LHCN-M2 (cell line): ENCODE results near the gene CT45A3. TPM values are rescaled to one million over a fixed set of nuclear protein-coding genes. Genes with fewer than 3 reads are reported as not detected.
"Not testable (repeated sequence)": the region's sequence is repeated elsewhere in the genome, so short reads cannot be mapped to it uniquely, and the experiment has no call there.

Source experiments
- DNase-seq: peaks from one replicate; pipeline ENCODE4 v3.0.0-alpha.2; 2012; ENCODE audit warnings: low read depth
- polyA plus RNA-seq: library from polyadenylated mRNA; unstranded; fragments of >200 nt; gene quantifications from one replicate; pipeline ENCODE4 v1.2.1, GENCODE V29; 2012; ENCODE audit warnings: missing spikeins
- total RNA-seq: library from RNA; depleted of rRNA; stranded (reverse); fragments of >200 nt; gene quantifications from 2 replicates; pipeline ENCODE4 v1.2.3, GENCODE V29; 2014; rRNA removed

The CT45A3 gene, protein sequence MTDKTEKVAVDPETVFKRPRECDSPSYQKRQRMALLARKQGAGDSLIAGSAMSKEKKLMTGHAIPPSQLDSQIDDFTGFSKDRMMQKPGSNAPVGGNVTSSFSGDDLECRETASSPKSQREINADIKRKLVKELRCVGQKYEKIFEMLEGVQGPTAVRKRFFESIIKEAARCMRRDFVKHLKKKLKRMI
- total RNA-seq, result not detected in 2 replicates
- not detected for polyA plus RNA-seq

DNA sequence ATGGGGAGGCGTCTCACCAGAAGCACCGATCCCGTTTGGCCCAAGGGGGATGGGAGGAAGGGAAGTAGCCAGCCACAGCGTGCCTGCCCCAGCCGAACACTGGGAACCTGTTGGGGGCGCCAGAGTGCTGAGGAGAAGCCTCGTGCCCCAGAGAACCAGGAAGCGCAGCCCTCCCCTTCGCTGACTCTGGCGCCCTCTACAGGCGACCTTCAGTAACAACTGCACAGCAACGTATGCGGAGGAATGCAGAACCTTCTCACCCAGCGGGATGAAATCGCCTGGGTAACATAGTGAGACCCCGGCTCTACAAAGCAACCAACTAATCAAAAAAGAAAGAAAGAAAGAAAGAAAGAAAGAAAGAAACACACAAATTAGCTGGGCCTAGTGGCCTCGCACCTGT lies at the start of gene CT45A3:
Gene CT45A3 (minus strand): TSS at position 101 of the 400 bp plus-strand sequence. CDS start 3,747 bp downstream, outside the sequence.
- not testable (repeated sequence) for DNase-seq

- DNase-seq, result not testable (repeated sequence)
Measured at GRCh38 chrX:135802687-135803086, 34.7 kb upstream of the CT45A3 start, which contains the start of gene CT45A6. TSS of gene CT45A6 (minus strand) at chrX:135802787. CDS start at chrX:135798993, 3,794 bp downstream.

- DNase-seq, result not testable (repeated sequence)
Measured at GRCh38 chrX:135785403-135785802, 17.4 kb upstream of the CT45A3 start, which contains the start of gene CT45A5. TSS of gene CT45A5 (minus strand) at chrX:135785503. CDS start at chrX:135781729, 3,774 bp downstream.

DNA sequence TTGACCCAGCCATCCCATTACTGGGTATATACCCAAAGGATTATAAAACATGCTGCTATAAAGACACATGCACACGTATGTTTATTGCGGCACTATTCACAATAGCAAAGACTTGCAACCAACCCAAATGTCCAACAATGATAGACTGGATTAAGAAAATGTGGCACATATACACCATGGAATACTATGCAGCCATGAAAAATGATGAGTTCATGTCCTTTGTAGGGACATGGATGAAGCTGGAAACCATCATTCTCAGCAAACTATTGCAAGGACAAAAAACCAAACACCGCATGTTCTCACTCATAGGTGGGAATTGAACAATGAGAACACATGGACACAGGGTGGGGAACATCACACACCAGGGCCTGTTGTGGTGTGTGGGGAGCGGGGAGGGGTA lies 23.3 kb downstream of the CT45A3 start:
- not testable (repeated sequence) for DNase-seq

- no peak for DNase-seq
Measured at GRCh38 chrX:135741192-135741715, 26.7 kb downstream of the CT45A3 start.

GRCh38 chrX:135740681-135741149 lies 27.3 kb downstream of the CT45A3 start:
- DNase-seq, result peak; percentile 8

GRCh38 chrX:135737366-135738071 lies 30.5 kb downstream of the CT45A3 start:
- DNase-seq, result no peak

- not testable (repeated sequence) for DNase-seq
Measured at GRCh38 chrX:135734666-135735065, 33.3 kb downstream of the CT45A3 start.

GRCh38 chrX:135713795-135714194 lies 54.2 kb downstream of the CT45A3 start:
- DNase-seq, result no peak

DNA sequence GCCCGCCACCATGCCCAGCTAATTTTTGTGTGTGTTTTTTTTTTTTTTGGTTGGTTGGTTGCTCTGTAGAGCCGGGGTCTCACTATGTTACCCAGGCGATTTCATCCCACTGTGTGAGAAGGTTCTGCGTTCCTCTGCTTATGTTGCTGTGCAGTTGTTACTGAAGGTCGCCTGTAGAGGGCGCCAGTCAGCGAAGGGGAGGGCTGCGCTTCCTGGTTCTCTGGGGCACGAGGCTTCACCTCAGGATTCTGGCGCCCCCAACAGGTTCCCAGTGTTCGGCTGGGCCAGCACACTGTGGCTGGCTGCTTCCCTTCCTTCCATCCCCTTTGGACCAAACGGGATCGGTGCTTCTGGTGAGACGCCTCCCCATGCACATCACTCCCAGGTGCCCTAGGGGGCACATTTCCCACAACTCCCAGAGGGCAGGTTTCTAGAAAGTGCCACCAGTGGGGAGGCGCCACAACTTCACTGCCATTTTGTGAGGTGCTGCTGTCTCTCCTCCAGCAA lies 54.8 kb downstream of the CT45A3 start, which contains the start of gene CT45A1:
Gene CT45A1 (plus strand): TSS at position 457 of the 507 bp plus-strand sequence. CDS start 5,302 bp downstream, outside the sequence.
- not testable (repeated sequence) for DNase-seq

Other genes starting within 250 kb of the CT45A3 start
- gene INTS6L, start 247.5 kb downstream of the CT45A3 start, total RNA-seq, result 2.6 and 6.1 TPM in 2 replicates
- not detected in 2 replicates for gene CT45A1, start 54.6 kb downstream of the CT45A3 start, total RNA-seq
- gene CT45A5, start 17.3 kb upstream of the CT45A3 start, total RNA-seq, result not detected in 2 replicates
- not detected in 2 replicates for gene CT45A6, start 34.6 kb upstream of the CT45A3 start, total RNA-seq
- not detected in 2 replicates for gene CT45A2, start 51.8 kb upstream of the CT45A3 start, total RNA-seq
- not detected in 2 replicates for gene CT45A7, start 69.1 kb upstream of the CT45A3 start, total RNA-seq
- gene CT45A8, start 86.3 kb upstream of the CT45A3 start, total RNA-seq, result not detected in 2 replicates
- gene CT45A9, start 103.6 kb upstream of the CT45A3 start, total RNA-seq, result not detected in 2 replicates
- not detected in 2 replicates for gene CT45A10, start 125.3 kb upstream of the CT45A3 start, total RNA-seq
- not detected in 2 replicates for gene SAGE1, start 125.5 kb upstream of the CT45A3 start, total RNA-seq
- gene MMGT1, start 205.8 kb upstream of the CT45A3 start, total RNA-seq, result 20.7 and 23.8 TPM in 2 replicates
- gene SLC9A6, start 217.2 kb upstream of the CT45A3 start, total RNA-seq, result 18.7 and 23.6 TPM in 2 replicates